IMR-90 (cell line): ENCODE data around the gene TPM2. TPM values are rescaled to one million over a fixed set of nuclear protein-coding genes. Genes with fewer than 3 reads are reported as not detected.
A peak's percentile ranks its signal among the peaks of the same experiment; 100 is the strongest.

Source experiments
- ATAC-seq: fragments of 200-7000 bp; cut with Tn5 transposase; 2 replicates; pipeline ENCODE4 v1.9.1; 2020; ENCODE audit warnings: low read depth, mild to moderate bottlenecking, moderate library complexity
- BruUV-seq: library from RNA; stranded (reverse); fragments of 400-500 nt; replicated peaks from 2 replicates; lab custom pipeline; 2021; lab: Mats Ljungman, UMichigan
- CTCF ChIA-PET: fragments of 300-600 bp; formaldehyde crosslinking; extraction: SDS; loops from one replicate; lab custom pipeline; 2021; ENCODE audit warnings: antibody characterized with exemption; lab: Yijun Ruan, JAX
- POLR2A ChIA-PET: fragments of 300-600 bp; sonication (Branson Sonifier 250); formaldehyde crosslinking; loops from one replicate; lab custom pipeline; 2022; ENCODE audit warnings: antibody characterized with exemption; ENCODE audit not compliant: unreplicated experiment; lab: Charles Lee
- DNase-seq: peaks from one replicate; pipeline ENCODE4 v3.0.0; 2013
- H2AFZ ChIP-seq: replicated peaks from 2 replicates; pipeline ENCODE3; 2013; ENCODE audit warnings: low read length, mild to moderate bottlenecking; ENCODE audit not compliant: poor library complexity
- H2AK5ac ChIP-seq: 2 replicates; pipeline ENCODE4 v1.6.1; 2013; ENCODE audit warnings: low read depth, low read length, inconsistent platforms
- H2AK9ac ChIP-seq: replicated peaks from 2 replicates; pipeline ENCODE3; 2013; ENCODE audit warnings: mild to moderate bottlenecking, low read depth, low read length, moderate library complexity; ENCODE audit not compliant: poor library complexity
- H2BK120ac ChIP-seq: 2 replicates; pipeline ENCODE4 v1.6.1; 2013; ENCODE audit warnings: low read depth, low read length, inconsistent platforms
- H2BK15ac ChIP-seq: 3 replicates; pipeline ENCODE4 v1.6.1; 2013; ENCODE audit warnings: low read depth, low read length, inconsistent platforms
- H2BK20ac ChIP-seq: 2 replicates; pipeline ENCODE4 v1.6.1; 2013; ENCODE audit warnings: low read depth, mild to moderate bottlenecking, inconsistent platforms, low read length, moderate library complexity
- H2BK5ac ChIP-seq: 2 replicates; pipeline ENCODE4 v1.6.1; 2013; ENCODE audit warnings: mild to moderate bottlenecking, low read depth, low read length, inconsistent platforms; ENCODE audit not compliant: poor library complexity, severe bottlenecking
- H3K14ac ChIP-seq: replicated peaks from 2 replicates; pipeline ENCODE4 v1.6.1; 2013; ENCODE audit warnings: low read depth, low read length, inconsistent platforms
- H3K18ac ChIP-seq: 2 replicates; pipeline ENCODE4 v1.6.1; 2013; ENCODE audit warnings: low read depth, low read length, control low read depth
- H3K23ac ChIP-seq: 2 replicates; pipeline ENCODE4 v1.6.1; 2013; ENCODE audit warnings: low read depth, low read length, inconsistent platforms
- H3K27ac ChIP-seq: 2 replicates; pipeline ENCODE4 v1.5.1; 2013; ENCODE audit warnings: mild to moderate bottlenecking, control low read depth, low read length; ENCODE audit not compliant: insufficient read depth
- H3K27me3 ChIP-seq: 2 replicates; pipeline ENCODE4 v1.6.1; 2013; ENCODE audit warnings: low read length; ENCODE audit not compliant: control insufficient read depth, insufficient read depth
- H3K36me3 ChIP-seq: 2 replicates; pipeline ENCODE4 v1.6.1; 2013; ENCODE audit warnings: low read length, mixed read lengths; ENCODE audit not compliant: control insufficient read depth, insufficient read depth
- H3K4ac ChIP-seq: 2 replicates; pipeline ENCODE4 v1.6.1; 2013; ENCODE audit warnings: low read depth, low read length, inconsistent platforms
- H3K4me1 ChIP-seq: 2 replicates; pipeline ENCODE4 v1.6.1; 2013; ENCODE audit warnings: low read length, mixed read lengths; ENCODE audit not compliant: control insufficient read depth, insufficient read depth
- H3K4me2 ChIP-seq: 2 replicates; pipeline ENCODE4 v1.6.1; 2013; ENCODE audit warnings: low read depth, mild to moderate bottlenecking, control low read depth, low read length, moderate library complexity
- H3K4me3 ChIP-seq: 2 replicates; pipeline ENCODE4 v1.5.1; 2013; ENCODE audit warnings: low read depth, mild to moderate bottlenecking, control low read depth, low read length, moderate library complexity; ENCODE audit not compliant: insufficient read depth
- H3K56ac ChIP-seq: 2 replicates; pipeline ENCODE4 v1.6.1; 2013; ENCODE audit warnings: low read length, inconsistent platforms; ENCODE audit not compliant: insufficient read depth; ENCODE audit errors: extremely low read depth
- H3K79me1 ChIP-seq, 2 experiments: 2 replicates each; pipeline ENCODE4 v1.6.1; 2013; ENCODE audit warnings: low read length in 2 of 2, inconsistent platforms in 1 of 2, low read depth in 1 of 2
- H3K9ac ChIP-seq: 2 replicates; pipeline ENCODE4 v1.6.1; 2013; ENCODE audit warnings: low read depth, low read length, control low read depth
- H3K9me1 ChIP-seq: 2 replicates; pipeline ENCODE4 v1.6.1; 2013; ENCODE audit warnings: low read length, inconsistent platforms; ENCODE audit not compliant: insufficient read depth
- H3K9me3 ChIP-seq: 2 replicates; pipeline ENCODE4 v1.6.1; 2013; ENCODE audit warnings: low read length; ENCODE audit not compliant: control insufficient read depth, insufficient read depth
- H4K20me1 ChIP-seq: 2 replicates; pipeline ENCODE4 v1.6.1; 2013; ENCODE audit warnings: low read length, inconsistent platforms; ENCODE audit not compliant: insufficient read depth
- H4K5ac ChIP-seq: 2 replicates; pipeline ENCODE4 v1.6.1; 2013; ENCODE audit warnings: mild to moderate bottlenecking, low read depth, low read length, control low read depth
- H4K8ac ChIP-seq, 2 experiments: 2 replicates each; pipeline ENCODE4 v1.6.1; 2013; ENCODE audit warnings: low read depth in 2 of 2, low read length in 2 of 2, control low read depth in 1 of 2, inconsistent platforms in 1 of 2
- H4K91ac ChIP-seq: 2 replicates; pipeline ENCODE4 v1.6.1; 2013; ENCODE audit warnings: low read depth, low read length, inconsistent platforms; ENCODE audit not compliant: insufficient read depth
- BHLHE40 ChIP-seq: fragments of 150-350 bp; IDR thresholded peaks from 2 replicates; pipeline ENCODE4 v1.6.1; 2016; ENCODE audit warnings: mild to moderate bottlenecking, low read depth, low read length
- CHD1 ChIP-seq: IDR thresholded peaks from 2 replicates; pipeline ENCODE4 v1.6.1; 2012; ENCODE audit warnings: low read depth, low read length, improper control_type of control experiment
- CTCF ChIP-seq: conservative IDR thresholded peaks from 2 replicates; pipeline ENCODE4 v1.5.1; 2012; ENCODE audit warnings: mild to moderate bottlenecking, low read depth, low read length, improper control_type of control experiment
- ELK1 ChIP-seq: fragments of 150-350 bp; IDR thresholded peaks from 2 replicates; pipeline ENCODE4 v1.6.1; 2016; ENCODE audit warnings: low read depth, mild to moderate bottlenecking, low read length, moderate library complexity, borderline replicate concordance
- MXI1 ChIP-seq: IDR thresholded peaks from 2 replicates; pipeline ENCODE4 v1.6.1; 2012; ENCODE audit warnings: low read depth, mild to moderate bottlenecking, low read length, moderate library complexity, borderline replicate concordance
- RCOR1 ChIP-seq: IDR thresholded peaks from 2 replicates; pipeline ENCODE4 v1.6.1; 2012; ENCODE audit warnings: mild to moderate bottlenecking, low read length, improper control_type of control experiment; ENCODE audit not compliant: insufficient replicate concordance
- WGBS, 2 experiments: methylation state at CpG; one replicate each; pipeline versions ENCODE4 v1.1.5 to v1.1.7; 2013; ENCODE audit warnings: missing lambda C conversion rate in 2 of 2; ENCODE audit not compliant: insufficient read length in 1 of 2; ENCODE audit errors: extremely low coverage in 2 of 2; 5-methylcytosine and 5-hydroxymethylcytosine counted together
- dilution Hi-C: fragments of 300-500 bp; cut with HindIII; formaldehyde crosslinking; loops from one replicate; pipeline ENCODE4 v1.14.3; 2018; ENCODE audit warnings: low sequenced_read_pairs; ENCODE audit not compliant: unreplicated experiment
- in situ Hi-C: fragments of 300-500 bp; cut with MboI; formaldehyde crosslinking; loops from 3 replicates; pipeline ENCODE4 v1.14.3; 2019; ENCODE audit warnings: low sequenced_read_pairs, inconsistent platforms, mixed read lengths
- intact Hi-C: fragments of 100-400 bp; cut with micrococcal nuclease; formaldehyde crosslinking; loops from 2 replicates; pipeline ENCODE4 v1.10.0; 2022
- polyA plus RNA-seq, 3 experiments: library from polyadenylated mRNA; depleted of rRNA; stranded (reverse); fragments of >200 nt; gene quantifications; 2 replicates each; pipeline ENCODE4 v1.2.3, GENCODE V29; 2012; ENCODE audit warnings: low replicate concordance in 1 of 3
- total RNA-seq: library from RNA; depleted of rRNA; stranded (reverse); fragments of >200 nt; gene quantifications from 2 replicates; pipeline ENCODE4 v1.2.3, GENCODE V29; 2012

TPM2 gene
- total and polyA plus RNA-seq, 2 of the 4 experiments (the other 2 are of a cell fraction): 960 to 2,500 TPM

GRCh38 chr9:35683323-35683722, 6.4 kb downstream of the TPM2 start:
- no peak overlapping the region for H3K56ac ChIP-seq
- peak overlapping the region; percentile 10; the same call in 1 of the 2 replicates for H3K23ac ChIP-seq
- TF ChIP-seq RCOR1 (no peak), BHLHE40 (no peak), ELK1 (no peak), CHD1 (no peak), MXI1 (no peak), CTCF (no peak)
- ChIA-PET POLR2A (interaction anchor here (0.6 to 1.6 kb wide), 3 partner anchors 8 to 44 kb away, joined by 3 read pairs; no protein-coding TSS in a partner anchor), CTCF (interaction anchor here (1.4 kb wide), 1 partner anchor 13 kb away, joined by 7 read pairs; no protein-coding TSS in a partner anchor)
- H3K9me3 ChIP-seq: no peaks in the 10 kb centered on the region
- H3K4ac ChIP-seq: no peak overlapping the region
- H3K9ac ChIP-seq: peak overlapping the region; percentile 36; the same call in 1 of the 2 replicates
- H2BK20ac ChIP-seq: no peak overlapping the region
- H3K4me3 ChIP-seq: no peak overlapping the region
- H4K20me1 ChIP-seq: peaks cover 84% of the 10 kb centered on the region
- no peak overlapping the region for H2BK15ac ChIP-seq
- BruUV-seq: no TSS peak
- no peak overlapping the region; the same call in 1 of the 2 replicates for H3K14ac ChIP-seq
- H4K5ac ChIP-seq: no peak overlapping the region
- no peak overlapping the region for H2BK120ac ChIP-seq
- peaks cover 61% of the 10 kb centered on the region for H3K4me1 ChIP-seq
- WGBS, 2 experiments: no CpG with 5 or more reads among the region's 2 CpGs
- dilution Hi-C loops: no loop called here
- no peak overlapping the region for H4K91ac ChIP-seq
- peaks cover 13 to 82% of the 10 kb centered on the region in 2 experiments for H3K79me1 ChIP-seq
- H2BK5ac ChIP-seq: peak overlapping the region; percentile 44
- peaks cover 59% of the 10 kb centered on the region for H3K9me1 ChIP-seq
- H2AFZ ChIP-seq: no peak overlapping the region
- intact Hi-C loops: loop anchor here (10.0 kb wide), 1 partner anchor 79 kb away; the partner anchor contains the start of gene TESK1
- H4K8ac ChIP-seq: no peak overlapping the region
- no peak overlapping the region for H2AK9ac ChIP-seq
- peaks cover 65% of the 10 kb centered on the region for H3K36me3 ChIP-seq
- in situ Hi-C loops: no loop called here
- H3K27me3 ChIP-seq: no peaks in the 10 kb centered on the region
- H3K18ac ChIP-seq: no peak overlapping the region
- DNase-seq (no peak), ATAC-seq (no peak)
- peak overlapping the region; percentile 10; the same call in 1 of the 2 replicates for H3K4me2 ChIP-seq
- 0 out of 2 replicates have a peak overlapping the region, but pooled peaks have one; percentile 33 for H3K27ac ChIP-seq
- H2AK5ac ChIP-seq: no peak overlapping the region
